ENCODE measurements around the gene ZP4. TPM values are rescaled to one million over a fixed set of nuclear protein-coding genes. Genes with fewer than 3 reads are reported as not detected.

The ZP4 gene
- total and polyA plus RNA-seq, 12 donors = not detected

- no peak for ATAC-seq
- 74 to 75% methylated on average over 3 of the region's 3 CpGs for WGBS, 2 donors
- TF ChIP-seq, protein P1, sequence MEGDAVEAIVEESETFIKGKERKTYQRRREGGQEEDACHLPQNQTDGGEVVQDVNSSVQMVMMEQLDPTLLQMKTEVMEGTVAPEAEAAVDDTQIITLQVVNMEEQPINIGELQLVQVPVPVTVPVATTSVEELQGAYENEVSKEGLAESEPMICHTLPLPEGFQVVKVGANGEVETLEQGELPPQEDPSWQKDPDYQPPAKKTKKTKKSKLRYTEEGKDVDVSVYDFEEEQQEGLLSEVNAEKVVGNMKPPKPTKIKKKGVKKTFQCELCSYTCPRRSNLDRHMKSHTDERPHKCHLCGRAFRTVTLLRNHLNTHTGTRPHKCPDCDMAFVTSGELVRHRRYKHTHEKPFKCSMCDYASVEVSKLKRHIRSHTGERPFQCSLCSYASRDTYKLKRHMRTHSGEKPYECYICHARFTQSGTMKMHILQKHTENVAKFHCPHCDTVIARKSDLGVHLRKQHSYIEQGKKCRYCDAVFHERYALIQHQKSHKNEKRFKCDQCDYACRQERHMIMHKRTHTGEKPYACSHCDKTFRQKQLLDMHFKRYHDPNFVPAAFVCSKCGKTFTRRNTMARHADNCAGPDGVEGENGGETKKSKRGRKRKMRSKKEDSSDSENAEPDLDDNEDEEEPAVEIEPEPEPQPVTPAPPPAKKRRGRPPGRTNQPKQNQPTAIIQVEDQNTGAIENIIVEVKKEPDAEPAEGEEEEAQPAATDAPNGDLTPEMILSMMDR (IDR thresholded peaks at IDR 0.05) = no peak
- H3K27ac ChIP-seq = no peak overlapping the region
- peaks cover 0 to 38% (median 0%) of the 10 kb centered on the region in 9 donors for H3K36me3 ChIP-seq
- no peaks in the 10 kb centered on the region for H3K9me3 ChIP-seq
- H3K27me3 ChIP-seq = no peaks in the 10 kb centered on the region
- DNase-seq = no peak
- peaks cover 0 to 16% (median 0%) of the 10 kb centered on the region in 9 donors for H3K4me1 ChIP-seq
- intact Hi-C loops (cut with DNase I) = no loop called here
- no peak overlapping the region for H3K4me3 ChIP-seq
These were observed 56.3 kb downstream of the ZP4 start for GRCh38 chr1:237834461-237834860.

DNA sequence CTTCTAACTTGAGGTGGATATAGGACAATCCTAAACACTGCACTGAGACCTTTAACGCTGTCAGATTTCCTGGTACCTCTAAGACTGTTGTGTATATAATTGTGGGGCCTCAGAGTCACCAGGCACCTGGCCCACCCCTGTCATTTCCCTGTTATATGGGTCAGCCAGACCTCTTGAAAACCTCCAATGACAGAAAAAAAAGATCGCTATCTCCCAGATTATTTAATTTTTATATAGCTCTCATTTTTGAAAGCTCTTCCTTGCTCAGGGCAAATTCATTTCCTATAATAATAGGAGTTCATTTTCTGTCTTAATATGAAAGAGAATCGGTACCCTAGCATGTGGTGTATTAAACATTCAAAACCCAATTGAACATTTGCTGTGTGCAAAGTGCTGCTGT is 56.7 kb downstream of the ZP4 start:
- intact Hi-C loops (cut with DNase I) = no loop called here
- H3K9me3 ChIP-seq = no peaks in the 10 kb centered on the region
- H3K36me3 ChIP-seq = peaks cover 0 to 40% (median 0%) of the 10 kb centered on the region in 9 donors
- no peak for DNase-seq
- H3K27ac ChIP-seq = no peak overlapping the region
- peaks cover 0 to 16% (median 0%) of the 10 kb centered on the region in 9 donors for H3K4me1 ChIP-seq
- H3K4me3 ChIP-seq = no peak overlapping the region
- WGBS, 2 donors = 85 to 86% methylated on average over 3 of the region's 3 CpGs
- no peak for ATAC-seq
- TF ChIP-seq, protein P1 (IDR thresholded peaks at IDR 0.05) = no peak
- no peaks in the 10 kb centered on the region for H3K27me3 ChIP-seq

GRCh38 chr1:237832858-237833257 is 57.9 kb downstream of the ZP4 start:
- Histone ChIP-seq H3K4me1 (peaks cover 0 to 16% (median 0%) of the 10 kb centered on the region in 9 donors), H3K27me3 (no peaks in the 10 kb centered on the region), H3K4me3 (no peak overlapping the region), H3K27ac (no peak overlapping the region), H3K36me3 (peaks cover 0 to 48% (median 0%) of the 10 kb centered on the region in 9 donors), H3K9me3 (no peaks in the 10 kb centered on the region)
- DNase-seq = no peak
- ATAC-seq = no peak
- intact Hi-C loops (cut with DNase I) = no loop called here
- TF ChIP-seq, protein P1 (IDR thresholded peaks at IDR 0.05) = no peak
- WGBS, 2 donors = 52 to 60% methylated on average over 7 of the region's 7 CpGs

Data from heart right ventricle (tissue), 16 donors.